Measurements from ENCODE around the gene YBX1. TPM values are rescaled to one million over a fixed set of nuclear protein-coding genes. Genes with fewer than 3 reads are reported as not detected.

The YBX1 gene
- total RNA-seq, 4 donors from 2014 or later: 594 to 809 (median 657) TPM

DNA sequence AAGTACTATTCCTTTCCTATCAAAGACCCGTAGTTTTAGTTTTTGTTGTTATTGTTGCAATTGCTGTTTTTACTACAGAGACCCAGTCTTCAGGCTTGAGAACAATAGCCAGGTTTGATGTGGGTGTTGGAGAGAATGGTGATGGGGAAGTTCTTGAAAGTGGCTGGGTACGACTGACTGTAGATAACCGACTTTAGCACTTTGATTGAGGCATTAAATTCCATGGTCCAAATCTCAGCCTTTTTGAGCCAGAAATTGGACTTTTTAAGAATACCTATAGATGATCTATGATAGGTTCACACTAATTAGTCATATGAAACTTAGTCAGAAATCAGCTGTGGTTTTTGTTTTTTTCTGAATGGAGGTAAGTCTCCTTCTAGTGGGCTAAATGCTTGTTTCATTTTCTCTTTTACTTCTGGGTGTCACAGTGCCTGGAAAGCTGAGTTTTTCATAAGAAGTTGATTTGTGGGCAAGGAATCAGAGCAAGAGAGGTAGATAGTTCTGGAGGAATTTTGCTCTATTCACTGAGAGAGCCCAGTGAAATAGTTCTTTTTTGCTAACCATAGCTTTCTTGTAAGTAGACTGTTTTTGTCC, 21.2 kb upstream of the YBX1 start:
- TF ChIP-seq CTCF (IDR thresholded peaks at IDR 0.05; ENCODE audit: low read depth): no peak

GRCh38 chr1:42669936-42670335, 12.3 kb upstream of the YBX1 start:
- TF ChIP-seq CTCF (IDR thresholded peaks at IDR 0.05; ENCODE audit: low read depth): no peak

GRCh38 chr1:42670425-42670824, 11.8 kb upstream of the YBX1 start:
- TF ChIP-seq CTCF (IDR thresholded peaks at IDR 0.05; ENCODE audit: low read depth): no peak

DNA sequence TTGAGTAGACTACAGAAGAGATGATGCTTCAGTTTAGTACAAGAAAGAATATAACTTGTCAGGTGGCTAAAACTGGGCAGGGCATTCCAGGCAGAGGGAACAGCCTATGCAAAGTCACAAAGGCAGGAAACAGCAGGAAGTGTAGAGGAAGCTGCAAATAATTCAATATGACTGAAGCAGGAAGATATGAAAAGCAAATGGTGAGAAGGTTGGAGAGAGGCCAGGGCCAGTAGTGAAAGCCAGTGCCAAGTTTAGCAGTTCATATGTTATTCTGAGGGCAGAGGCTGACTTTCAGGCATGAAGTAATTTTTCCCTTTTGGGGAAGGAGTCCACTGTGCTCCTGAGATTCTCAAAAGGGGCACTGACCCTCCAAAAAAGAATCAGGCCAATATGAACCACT, 8.0 kb upstream of the YBX1 start:
- no peak for TF ChIP-seq CTCF (IDR thresholded peaks at IDR 0.05; ENCODE audit: low read depth)

DNA sequence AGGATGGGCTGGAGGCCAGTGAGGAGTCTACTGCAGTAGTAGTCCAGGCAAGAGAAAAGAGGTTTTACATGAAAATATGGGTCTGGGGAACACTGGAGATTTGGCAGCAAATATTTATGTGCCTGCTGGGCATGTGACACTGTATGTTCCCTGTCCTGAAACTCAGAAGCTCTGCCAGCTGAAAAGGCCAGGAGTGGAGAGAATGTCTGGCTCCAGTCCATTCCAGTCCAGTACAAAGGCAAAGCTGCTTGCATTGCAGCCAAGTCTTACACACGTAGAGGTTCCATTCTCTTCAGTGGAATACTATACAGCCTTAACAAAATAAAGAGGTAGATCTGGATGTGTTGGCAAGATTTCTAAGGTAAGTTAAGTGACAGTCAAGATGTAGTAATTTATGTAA, 7.5 kb upstream of the YBX1 start:
- no peak for TF ChIP-seq CTCF (IDR thresholded peaks at IDR 0.05; ENCODE audit: low read depth)

GRCh38 chr1:42675467-42675866, 6.8 kb upstream of the YBX1 start:
- no peak for TF ChIP-seq CTCF (IDR thresholded peaks at IDR 0.05; ENCODE audit: low read depth)

DNA sequence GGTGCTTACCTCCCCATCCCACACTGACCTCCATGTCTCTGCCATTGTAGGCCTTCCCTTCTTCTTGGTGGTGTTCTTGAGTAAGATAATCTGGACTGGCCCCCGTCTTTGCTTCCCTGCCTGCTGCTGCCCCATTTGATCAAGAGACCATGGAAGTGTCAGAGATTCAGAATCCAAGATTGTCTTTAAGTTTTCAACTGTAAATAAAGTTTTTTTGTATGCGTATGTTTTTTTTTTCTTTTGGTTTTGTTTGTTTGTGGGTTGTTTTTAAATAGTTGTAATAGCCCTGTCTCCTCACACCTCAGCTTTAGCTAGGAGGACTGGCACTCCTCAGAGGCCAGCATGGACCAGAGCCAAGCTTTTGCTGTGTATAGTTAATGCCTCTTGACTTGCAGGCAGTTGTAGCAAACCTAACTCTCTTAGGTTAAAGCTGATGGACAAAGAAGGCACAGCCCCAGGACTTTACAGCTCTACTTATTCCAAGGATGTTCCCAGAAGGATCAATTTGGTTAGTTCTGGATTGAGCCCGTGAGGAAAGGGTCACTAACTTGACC, 5.6 kb upstream of the YBX1 start:
- TF ChIP-seq CTCF (IDR thresholded peaks at IDR 0.05; ENCODE audit: low read depth): no peak

All from subcutaneous adipose tissue (tissue), 4 donors.